Duodenal mucosa (tissue), 2 donors: ENCODE results near the gene VPS16.
"Not testable (repeated sequence)": the region's sequence is repeated elsewhere in the genome, so short reads cannot be mapped to it uniquely, and the experiment has no call there.

ENCODE experiments used
- H3K27ac ChIP-seq: one replicate; pipeline ENCODE4 v1.7.0; 2013; ENCODE audit warnings: low read depth, low read length
- H3K27me3 ChIP-seq, 2 donors: one replicate each; pipeline ENCODE4 v1.7.0; 2013; ENCODE audit warnings: low read length in 2 of 2, control low read depth in 1 of 2; ENCODE audit not compliant: insufficient read depth in 2 of 2, control insufficient read depth in 1 of 2
- H3K36me3 ChIP-seq, 2 donors: one replicate each; pipeline ENCODE4 v1.7.0; 2013; ENCODE audit warnings: low read length in 2 of 2, control low read depth in 1 of 2; ENCODE audit not compliant: insufficient read depth in 2 of 2, control insufficient read depth in 1 of 2
- H3K4me1 ChIP-seq, 2 donors: one replicate each; pipeline ENCODE4 v1.7.0; 2013; ENCODE audit warnings: low read length in 2 of 2, control low read depth in 1 of 2; ENCODE audit not compliant: insufficient read depth in 2 of 2, control insufficient read depth in 1 of 2
- H3K4me3 ChIP-seq, 2 donors: one replicate each; pipeline ENCODE4 v1.7.0; 2013; ENCODE audit warnings: low read length in 2 of 2, low read depth in 1 of 2
- H3K9ac ChIP-seq, 2 donors: one replicate each; pipeline ENCODE4 v1.7.0; 2013; ENCODE audit warnings: low read length in 2 of 2, low read depth in 1 of 2
- H3K9me3 ChIP-seq, 2 donors: one replicate each; pipeline ENCODE4 v1.7.0; 2013; ENCODE audit warnings: low read length in 2 of 2, control low read depth in 1 of 2; ENCODE audit not compliant: control insufficient read depth in 1 of 2

Gene VPS16

DNA sequence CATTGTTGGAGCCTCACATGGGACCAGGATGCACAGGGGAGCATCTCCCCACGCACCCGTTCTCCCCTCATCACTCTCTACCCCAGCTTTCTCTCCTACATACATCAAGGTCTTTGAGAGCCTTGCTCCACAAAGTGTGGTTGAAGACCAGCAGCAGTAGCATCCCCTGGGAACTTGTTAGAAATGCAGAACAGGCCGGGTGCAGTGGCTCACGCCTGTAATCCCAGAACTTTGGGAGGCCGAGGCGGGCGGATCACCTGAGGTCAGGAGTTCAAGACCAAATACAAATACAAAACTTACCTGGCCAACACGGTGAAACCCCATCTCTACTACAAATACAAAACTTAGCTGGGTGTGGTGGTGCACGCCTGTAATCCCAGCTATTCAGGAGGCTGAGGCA is 32.6 kb upstream of the VPS16 start:
- H3K4me3 ChIP-seq, H3K9me3 ChIP-seq, H3K36me3 ChIP-seq, H3K4me1 ChIP-seq, H3K9ac ChIP-seq, H3K27ac ChIP-seq: not testable (repeated sequence)
- peaks cover 17 to 28% of the 10 kb centered on the region in 2 donors for H3K27me3 ChIP-seq

- Histone ChIP-seq H3K4me1 (peaks cover 0 to 4% of the 10 kb centered on the region in 2 donors), H3K9me3 (peaks cover 8 to 9% of the 10 kb centered on the region in 2 donors), H3K4me3 (no peak overlapping the region), H3K27ac (no peak overlapping the region), H3K27me3 (peaks cover 9 to 18% of the 10 kb centered on the region in 2 donors), H3K36me3 (no peaks in the 10 kb centered on the region), H3K9ac (no peak overlapping the region)
Observed at GRCh38 chr20:2809690-2810089, 30.9 kb upstream of the VPS16 start.

GRCh38 chr20:2812189-2812588 is 28.4 kb upstream of the VPS16 start:
- H3K27me3 ChIP-seq: peaks cover 0 to 3% of the 10 kb centered on the region in 2 donors
- H3K9ac ChIP-seq: no peak overlapping the region
- no peaks in the 10 kb centered on the region for H3K4me1 ChIP-seq
- H3K4me3 ChIP-seq: no peak overlapping the region
- peaks cover 8 to 9% of the 10 kb centered on the region in 2 donors for H3K9me3 ChIP-seq
- no peaks in the 10 kb centered on the region for H3K36me3 ChIP-seq
- H3K27ac ChIP-seq: no peak overlapping the region

DNA sequence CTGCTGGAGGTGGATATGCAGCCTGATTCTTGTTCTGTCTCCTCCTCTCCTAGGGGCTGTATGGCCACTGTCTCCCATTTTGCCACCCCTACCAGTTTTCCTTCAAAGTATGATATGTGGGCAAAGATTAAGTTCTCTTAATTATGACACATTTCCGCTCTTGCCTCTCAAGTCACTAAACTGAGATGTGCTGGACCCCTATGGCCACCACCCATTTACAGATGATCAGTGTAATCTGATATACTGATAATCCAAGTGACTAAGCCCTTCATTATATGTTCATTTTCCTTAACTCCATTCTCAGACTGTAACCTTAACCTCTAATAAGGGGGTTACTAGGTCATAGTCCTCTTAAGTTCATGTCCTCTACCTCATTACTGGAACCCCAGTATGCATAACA is 26.5 kb upstream of the VPS16 start:
- H3K27me3 ChIP-seq: no peaks in the 10 kb centered on the region
- H3K27ac ChIP-seq: no peak overlapping the region
- H3K4me3 ChIP-seq: no peak overlapping the region
- no peak overlapping the region for H3K9ac ChIP-seq
- peaks cover 8 to 9% of the 10 kb centered on the region in 2 donors for H3K9me3 ChIP-seq
- H3K36me3 ChIP-seq: no peaks in the 10 kb centered on the region
- no peaks in the 10 kb centered on the region for H3K4me1 ChIP-seq

DNA sequence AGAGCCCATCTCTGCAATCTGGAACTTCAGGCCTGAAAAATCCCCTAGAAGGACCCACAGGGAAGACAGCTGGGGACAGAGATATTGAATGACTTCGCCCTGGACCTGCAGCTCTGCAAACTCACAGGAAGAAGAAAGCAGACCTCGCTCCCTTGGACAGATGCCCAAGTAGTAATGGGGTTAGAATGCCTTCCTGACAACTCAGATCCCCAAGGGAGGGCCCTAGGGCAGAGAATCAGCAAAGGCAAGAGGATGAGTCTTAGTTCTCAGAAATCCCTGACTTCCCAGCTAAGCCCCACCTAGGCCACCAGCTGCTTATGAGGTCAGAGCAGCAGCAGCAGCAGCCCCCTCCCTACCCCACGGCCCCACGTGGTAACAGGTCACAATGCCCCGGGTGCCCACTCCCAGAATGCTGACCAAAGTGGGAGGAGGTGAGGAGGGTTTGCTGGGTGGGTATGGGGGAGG is 25.9 kb upstream of the VPS16 start, which contains the start of gene C20orf141:
TSS of gene C20orf141 (plus strand) at position 401 of the 465 bp plus-strand sequence. CDS start 198 bp downstream, outside the sequence.
- H3K27me3 ChIP-seq: no peaks in the 10 kb centered on the region
- no peak within 1 kb of the TSS for H3K9ac ChIP-seq
- no peaks in the 10 kb centered on the region for H3K36me3 ChIP-seq
- peaks cover 8 to 9% of the 10 kb centered on the region in 2 donors for H3K9me3 ChIP-seq
- no peak within 1 kb of the TSS for H3K27ac ChIP-seq
- no peak within 1 kb of the TSS for H3K4me3 ChIP-seq
- no peaks in the 10 kb centered on the region for H3K4me1 ChIP-seq

DNA sequence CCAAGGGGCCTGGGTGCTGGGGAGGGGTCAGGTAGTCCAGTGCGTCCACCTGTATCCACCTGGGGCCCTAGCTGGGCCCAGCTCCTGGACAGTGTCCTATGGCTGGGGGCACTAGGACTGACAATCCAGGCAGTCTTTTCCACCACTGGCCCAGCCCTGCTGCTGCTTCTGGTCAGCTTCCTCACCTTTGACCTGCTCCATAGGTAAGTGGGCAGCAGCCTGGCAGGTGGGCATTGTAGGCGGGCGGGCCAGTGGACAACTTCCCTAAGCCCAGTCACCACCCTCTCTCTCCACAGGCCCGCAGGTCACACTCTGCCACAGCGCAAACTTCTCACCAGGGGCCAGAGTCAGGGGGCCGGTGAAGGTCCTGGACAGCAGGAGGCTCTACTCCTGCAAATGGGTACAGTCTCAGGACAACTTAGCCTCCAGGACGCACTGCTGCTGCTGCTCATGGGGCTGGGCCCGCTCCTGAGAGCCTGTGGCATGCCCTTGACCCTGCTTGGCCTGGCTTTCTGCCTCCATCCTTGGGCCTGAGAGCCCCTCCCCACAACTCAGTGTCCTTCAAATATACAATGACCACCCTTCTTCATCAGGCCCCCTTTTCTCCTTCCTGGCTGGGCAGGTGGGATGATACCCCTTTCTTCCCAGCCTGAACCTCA is 25.2 kb upstream of the VPS16 start:
- Histone ChIP-seq H3K36me3 (no peaks in the 10 kb centered on the region), H3K9me3 (peaks cover 8 to 9% of the 10 kb centered on the region in 2 donors), H3K27me3 (peaks cover 2 to 6% of the 10 kb centered on the region in 2 donors), H3K27ac (no peak overlapping the region), H3K4me3 (no peak overlapping the region), H3K9ac (no peak overlapping the region), H3K4me1 (no peaks in the 10 kb centered on the region)

DNA sequence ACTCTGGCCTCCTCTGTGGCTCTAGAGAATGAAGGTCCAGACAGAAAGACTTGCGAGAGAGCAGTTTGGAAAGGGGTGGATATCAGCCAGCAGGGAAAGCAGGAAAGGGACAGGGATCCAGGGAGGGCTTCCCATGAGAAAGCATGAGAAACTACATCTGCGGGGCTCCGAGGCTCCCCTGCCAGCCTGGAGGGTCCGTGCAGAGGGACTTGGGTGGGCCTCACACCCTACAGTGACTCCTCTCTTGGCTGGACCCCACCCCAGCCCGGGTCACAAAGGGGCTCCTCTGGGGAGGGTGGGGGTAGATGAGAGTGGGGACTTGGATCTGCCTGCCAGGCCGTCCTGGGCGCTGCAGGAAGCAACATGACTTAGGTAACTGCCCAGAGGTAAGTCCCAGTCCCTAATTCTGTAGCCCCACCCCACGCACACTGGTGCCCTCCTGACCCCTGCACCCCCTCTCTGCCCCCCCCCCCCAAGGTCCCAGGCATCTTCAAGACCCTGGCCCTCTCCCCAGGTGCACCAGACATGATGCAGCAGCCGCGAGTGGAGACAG is 24.4 kb upstream of the VPS16 start, which contains the start of gene TMEM239:
TSS of gene TMEM239 (plus strand) at position 335 of the 553 bp plus-strand sequence. CDS start at position 526, 191 bp downstream.
- Histone ChIP-seq H3K27me3 (peaks cover 8 to 12% of the 10 kb centered on the region in 2 donors), H3K4me1 (no peaks in the 10 kb centered on the region), H3K4me3 (no peak within 1 kb of the TSS), H3K27ac (no peak within 1 kb of the TSS), H3K9ac (no peak within 1 kb of the TSS), H3K36me3 (no peaks in the 10 kb centered on the region), H3K9me3 (peaks cover 8 to 9% of the 10 kb centered on the region in 2 donors)

- no peaks in the 10 kb centered on the region for H3K4me1 ChIP-seq
- H3K4me3 ChIP-seq: no peak overlapping the region
- H3K9ac ChIP-seq: no peak overlapping the region
- H3K36me3 ChIP-seq: no peaks in the 10 kb centered on the region
- peaks cover 7 to 8% of the 10 kb centered on the region in 2 donors for H3K9me3 ChIP-seq
- H3K27me3 ChIP-seq: peaks cover 9 to 17% of the 10 kb centered on the region in 2 donors
- H3K27ac ChIP-seq: no peak overlapping the region
Observed at GRCh38 chr20:2816583-2817340, 23.8 kb upstream of the VPS16 start.

GRCh38 chr20:2817341-2817726 is 23.2 kb upstream of the VPS16 start:
- no peak overlapping the region for H3K27ac ChIP-seq
- H3K4me1 ChIP-seq: no peaks in the 10 kb centered on the region

More at GRCh38 chr20:2817341-2817726, 23.2 kb upstream of the VPS16 start:
- H3K36me3 ChIP-seq: no peaks in the 10 kb centered on the region
- H3K4me3 ChIP-seq: no peak overlapping the region
- no peak overlapping the region for H3K9ac ChIP-seq
- peaks cover 11 to 20% of the 10 kb centered on the region in 2 donors for H3K27me3 ChIP-seq
- H3K9me3 ChIP-seq: peaks cover 2% of the 10 kb centered on the region in 2 donors
